Uterus (tissue), 4 donors: Measurements from ENCODE around the gene ABCC2. TPM values are rescaled to one million over a fixed set of nuclear protein-coding genes. Genes with fewer than 3 reads are reported as not detected.
"Not testable (repeated sequence)": the region's sequence is repeated elsewhere in the genome, so short reads cannot be mapped to it uniquely, and the experiment has no call there.

Experiments used
- DNase-seq, 2 donors: peaks; one replicate each; pipeline ENCODE4 v3.0.0-alpha.2; 2019 to 2020
- H3K27ac ChIP-seq, 2 donors: fragments of 200-600 bp; sonication (generic); 1 replicate in 1 of 2; 2 replicates in 1 of 2; pipeline ENCODE4 v1.5.1; 2016 to 2018
- H3K27me3 ChIP-seq, 2 donors: fragments of 200-600 bp; sonication (generic); one replicate each; pipeline ENCODE4 v1.5.1; 2018 to 2019; ENCODE audit warnings: control low read depth in 1 of 2
- H3K36me3 ChIP-seq, 2 donors: fragments of 200-600 bp; sonication (generic); one replicate each; pipeline ENCODE4 v1.5.1; 2019; ENCODE audit warnings: control low read depth in 1 of 2
- H3K4me1 ChIP-seq, 2 donors: fragments of 200-600 bp; sonication (generic); one replicate each; pipeline ENCODE4 v1.5.1; 2018 to 2019; ENCODE audit warnings: control low read depth in 1 of 2
- H3K4me3 ChIP-seq, 2 donors: fragments of 200-600 bp; sonication (generic); 1 replicate in 1 of 2; 2 replicates in 1 of 2; pipeline ENCODE4 v1.5.1; 2018 to 2019; ENCODE audit warnings: mild to moderate bottlenecking in 1 of 2
- H3K9me3 ChIP-seq, 2 donors: fragments of 200-600 bp; sonication (generic); one replicate each; pipeline ENCODE4 v1.5.1; 2019; ENCODE audit warnings: control low read depth in 1 of 2
- CTCF ChIP-seq, 4 experiments: fragments of 200-600 bp in 2 of 4; fragments of 450-650 bp in 2 of 4; sonication (generic) in 2 of 4; IDR thresholded peaks; one replicate each; pipeline ENCODE4 v1.5.1; 2016 to 2019; ENCODE audit warnings: antibody characterized with exemption in 4 of 4, mild to moderate bottlenecking in 2 of 4, moderate library complexity in 1 of 4
- POLR2A ChIP-seq, 2 donors: fragments of 450-650 bp; IDR thresholded peaks; one replicate each; pipeline ENCODE4 v1.6.1; 2016; ENCODE audit warnings: antibody characterized with exemption in 2 of 2, mild to moderate bottlenecking in 1 of 2, moderate library complexity in 1 of 2
- intact Hi-C: fragments of 100-400 bp; cut with DNase I; formaldehyde crosslinking; loops from one replicate; pipeline ENCODE4 v1.15.1; 2023; ENCODE audit warnings: low total_unique reads
- total RNA-seq, 4 donors: library from RNA; depleted of rRNA in 3 of 4; stranded (reverse); fragments of >200 nt in 3 of 4; gene quantifications; one replicate each; pipeline versions ENCODE4 v1.1.0 to v1.2.4, GENCODE V29; 2014 to 2023
- donor health status: DM: yes; HTN: yes; CAD: no.

Gene ABCC2
- total RNA-seq, 4 donors from 2014 or later, result 0.29 to 3.0 (median 1.2) TPM

- Histone ChIP-seq H3K4me3 (no peak overlapping the region), H3K9me3 (no peaks in the 10 kb centered on the region), H3K4me1 (no peaks in the 10 kb centered on the region), H3K36me3 (no peaks in the 10 kb centered on the region), H3K27ac (no peak overlapping the region), H3K27me3 (no peaks in the 10 kb centered on the region)
- intact Hi-C loops, result no loop called here
- DNase-seq, result no peak
- TF ChIP-seq CTCF (IDR thresholded peaks at IDR 0.05) (no peak), POLR2A (IDR thresholded peaks at IDR 0.05) (no peak)
Observed at GRCh38 chr10:99888622-99889021, 106.2 kb downstream of the ABCC2 start.

GRCh38 chr10:99894613-99895012, 112.2 kb downstream of the ABCC2 start:
- no peak for TF ChIP-seq POLR2A (IDR thresholded peaks at IDR 0.05)
- TF ChIP-seq CTCF (IDR thresholded peaks at IDR 0.05), result no peak
- H3K36me3 ChIP-seq, result no peaks in the 10 kb centered on the region
- H3K9me3 ChIP-seq, result no peaks in the 10 kb centered on the region
- H3K4me3 ChIP-seq, result no peak overlapping the region
- no peak overlapping the region for H3K27ac ChIP-seq
- H3K27me3 ChIP-seq, result no peaks in the 10 kb centered on the region
- intact Hi-C loops, result no loop called here
- H3K4me1 ChIP-seq, result no peaks in the 10 kb centered on the region
- no peak for DNase-seq

- H3K4me3 ChIP-seq, H3K9me3 ChIP-seq, H3K27ac ChIP-seq, H3K4me1 ChIP-seq, H3K36me3 ChIP-seq, DNase-seq, H3K27me3 ChIP-seq, intact Hi-C loops: not testable (repeated sequence)
Observed at GRCh38 chr10:99895066-99895465, 112.6 kb downstream of the ABCC2 start.

- intact Hi-C loops, result no loop called here
- H3K4me3 ChIP-seq, result no peak overlapping the region
- H3K27ac ChIP-seq, result no peak overlapping the region
- TF ChIP-seq POLR2A (IDR thresholded peaks at IDR 0.05) (no peak), CTCF (IDR thresholded peaks at IDR 0.05) (no peak)
- DNase-seq, result no peak
- H3K27me3 ChIP-seq, result no peaks in the 10 kb centered on the region
- H3K9me3 ChIP-seq, result no peaks in the 10 kb centered on the region
- H3K36me3 ChIP-seq, result no peaks in the 10 kb centered on the region
- no peaks in the 10 kb centered on the region for H3K4me1 ChIP-seq
Observed at GRCh38 chr10:99895867-99896266, 113.4 kb downstream of the ABCC2 start.

Other genes starting within 250 kb of the ABCC2 start
- gene NKX2-3, start 249.7 kb upstream of the ABCC2 start, total RNA-seq, result not detected
- gene SLC25A28, start 162.2 kb upstream of the ABCC2 start, total RNA-seq, result 10 to 100 TPM; 11.0 to 72.4 (median 38.8) TPM
- gene ENTPD7, start 123.1 kb upstream of the ABCC2 start, total RNA-seq, result 10 to 100 TPM in 1 of 4 donors, 1 to 10 TPM in 2, under 1 TPM in 1; 0.26 to 25.2 (median 5.0) TPM
- 10 to 100 TPM; 11.5 to 45.6 (median 30.1) TPM for gene COX15, start 50.5 kb upstream of the ABCC2 start, total RNA-seq
- gene CUTC, start 50.4 kb upstream of the ABCC2 start, total RNA-seq, result 10 to 100 TPM in 2 of 4 donors, 1 to 10 TPM in 2; 4.4 to 26.6 (median 14.4) TPM
- gene DNMBP, start 227.3 kb downstream of the ABCC2 start, total RNA-seq, result 10 to 100 TPM in 3 of 4 donors, 1 to 10 TPM in 1; 5.9 to 34.9 (median 22.4) TPM